ENCODE data around the gene PARD3B.

The PARD3B gene

DNA sequence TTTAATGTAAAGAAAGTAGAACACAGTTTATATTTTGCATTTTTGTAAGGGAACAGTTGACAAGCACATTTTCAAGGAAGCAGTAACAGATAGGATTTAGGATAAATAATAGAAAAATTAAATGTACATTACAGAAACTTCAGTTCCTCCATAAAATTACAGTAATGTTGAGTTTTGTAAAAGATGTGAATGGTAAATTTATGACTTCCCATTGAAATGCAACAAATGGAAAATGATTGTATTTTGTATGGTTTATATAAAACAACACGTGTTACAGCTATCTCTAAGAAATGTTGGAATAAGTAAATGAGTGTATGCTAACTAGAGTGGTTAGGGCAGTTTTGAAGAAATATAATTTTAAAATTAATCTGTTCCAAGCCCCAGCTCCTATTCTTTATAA lies 227.3 kb downstream of the PARD3B start:
- DNase-seq, result no peak

DNA sequence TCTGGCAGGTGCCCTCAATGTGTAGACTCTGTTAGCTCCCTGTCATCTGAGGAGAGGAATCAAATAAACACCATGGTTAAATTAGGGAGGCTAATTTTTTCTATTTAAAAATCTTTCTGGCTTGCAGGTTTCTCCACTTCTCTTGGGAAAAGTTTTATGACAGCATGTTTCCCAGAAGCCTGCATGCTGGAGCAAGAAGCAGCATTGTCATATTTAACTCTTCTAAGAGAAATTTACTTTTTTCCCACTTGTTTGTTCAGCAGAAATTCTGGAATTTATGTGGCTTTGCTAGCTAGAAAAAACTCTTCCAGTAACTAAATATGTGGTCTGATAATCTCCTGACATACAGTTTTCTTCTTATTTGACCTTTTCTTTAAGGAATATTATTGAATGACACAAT lies 230.5 kb downstream of the PARD3B start:
- DNase-seq, result no peak

DNA sequence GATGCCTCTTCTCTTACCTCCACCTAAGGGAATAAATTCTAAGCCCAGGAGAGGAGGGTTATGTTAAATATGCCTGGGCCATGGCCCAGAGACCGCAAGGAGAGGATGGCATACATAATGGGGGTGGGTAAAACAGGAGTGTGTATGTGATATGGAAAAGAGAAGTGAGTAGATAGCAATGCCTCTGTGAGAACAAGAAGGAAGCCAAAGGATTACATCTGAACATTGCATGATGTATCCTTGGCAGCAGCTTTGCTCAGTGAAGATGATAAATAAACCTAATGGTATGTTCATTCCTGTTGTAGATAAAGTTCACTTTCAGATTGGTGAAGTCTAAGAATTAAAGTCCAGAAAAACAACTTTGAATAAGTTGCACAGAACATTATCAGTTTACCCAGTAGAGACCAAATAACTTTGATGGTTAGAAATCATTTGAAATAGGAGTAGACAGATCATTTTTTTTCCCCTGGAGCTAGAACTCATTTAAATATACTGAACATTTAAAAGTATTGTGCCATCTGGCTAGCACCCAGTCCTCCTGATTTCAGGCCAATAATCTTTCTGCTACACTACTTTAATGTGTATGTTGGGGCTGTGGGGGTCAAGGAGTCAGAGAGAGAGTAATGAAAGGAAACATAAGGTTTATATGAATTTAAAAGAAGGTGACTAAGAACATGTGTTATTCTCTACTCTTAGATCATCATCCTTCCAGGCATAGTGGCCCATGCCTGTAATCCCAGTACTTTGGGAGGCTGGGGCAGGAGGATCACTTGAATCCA lies 231.7 kb downstream of the PARD3B start:
- no peak for DNase-seq

DNA sequence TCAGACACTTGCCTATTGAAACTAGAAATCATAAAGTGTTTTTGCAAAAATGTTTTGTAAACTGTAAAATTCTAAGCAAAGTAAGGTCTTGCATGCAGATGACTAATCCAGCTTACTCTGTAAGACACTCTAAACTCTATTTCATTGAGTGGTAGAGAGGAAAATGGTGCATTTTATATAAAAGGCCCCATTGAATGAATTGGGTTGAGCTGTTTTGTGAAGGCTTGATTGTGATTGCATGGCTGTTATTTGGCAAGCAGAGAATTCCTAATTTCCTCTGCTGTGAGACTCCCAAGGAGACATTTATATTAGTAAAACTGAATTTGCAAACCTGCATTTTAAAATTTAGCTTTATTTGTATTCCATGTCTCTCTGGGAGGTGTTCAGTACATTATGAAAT lies 234.5 kb downstream of the PARD3B start:
- no peak for DNase-seq

DNA sequence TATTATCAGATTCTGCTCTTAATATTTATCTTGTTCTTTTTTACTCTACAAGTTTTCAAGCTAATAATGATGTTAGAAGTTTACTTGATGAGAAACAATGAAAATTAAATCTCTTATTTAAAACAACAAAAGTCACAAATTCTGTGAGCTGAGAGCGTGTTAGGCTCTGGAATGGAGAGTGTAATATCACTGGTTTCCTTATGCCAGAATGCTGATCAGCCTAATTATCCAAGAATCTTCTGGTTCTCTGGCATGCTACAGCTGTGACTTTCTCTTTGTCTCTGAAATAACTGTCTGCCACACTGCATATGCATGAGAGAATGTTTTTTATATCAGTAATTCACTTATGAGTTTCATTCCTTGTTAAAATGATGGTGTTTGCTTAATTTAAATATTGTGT lies 236.7 kb downstream of the PARD3B start:
- DNase-seq, result no peak

DNA sequence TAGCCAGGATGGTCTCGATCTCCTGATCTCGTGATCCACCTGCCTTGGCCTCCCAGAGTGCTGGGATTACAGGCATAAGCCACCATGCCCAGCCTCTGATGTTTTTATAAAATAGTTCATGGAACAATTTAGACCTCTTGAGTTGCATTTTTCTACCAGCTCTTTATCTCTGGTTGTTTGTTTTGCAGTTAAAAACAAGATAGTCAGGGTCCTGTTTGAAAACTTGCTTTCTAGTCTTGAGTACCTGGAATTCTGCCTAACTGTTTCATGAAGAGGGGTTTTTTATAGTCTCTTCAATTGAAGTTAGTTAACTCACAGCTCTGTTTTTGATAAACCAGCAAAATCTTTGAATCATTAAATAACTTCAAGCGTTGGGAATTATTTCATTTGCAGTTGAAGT lies 244.8 kb downstream of the PARD3B start:
- no peak for DNase-seq

DNA sequence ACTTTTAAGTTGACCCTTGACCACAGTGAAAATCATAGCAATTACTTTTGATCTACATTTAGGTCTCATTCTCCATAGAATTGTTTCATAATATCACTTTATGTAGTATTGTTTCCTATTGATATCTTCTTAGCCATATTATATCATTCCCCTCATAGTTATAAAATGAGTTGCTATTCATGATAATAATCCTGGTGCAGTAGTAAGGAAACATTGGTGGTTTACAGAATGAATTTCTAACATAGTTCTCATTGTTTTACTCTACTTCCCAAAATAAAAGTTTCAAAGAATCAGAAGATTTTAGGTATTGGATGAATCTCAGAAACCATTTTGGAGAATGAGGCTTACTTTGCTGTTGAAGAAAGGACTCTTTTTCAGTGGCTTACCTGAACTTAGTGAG lies 246.0 kb downstream of the PARD3B start:
- DNase-seq, result no peak

DNA sequence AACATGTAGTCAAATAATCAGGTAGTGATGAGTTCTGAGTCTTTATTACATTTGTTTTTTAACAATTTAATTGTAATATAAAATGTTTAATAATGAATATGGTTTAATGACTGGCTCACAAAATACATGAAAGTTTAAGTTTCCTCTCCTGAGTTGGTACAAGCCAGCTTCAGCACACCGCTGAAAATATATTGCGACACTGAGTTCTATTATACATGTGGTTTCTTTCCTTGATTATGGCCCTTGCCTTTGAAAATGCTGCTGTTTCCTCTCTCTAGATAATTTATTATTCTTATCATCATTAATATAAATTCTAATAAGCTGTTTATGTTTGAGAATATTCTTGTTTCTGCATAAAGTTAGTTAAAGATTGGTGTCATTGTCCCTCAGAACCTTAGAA lies 249.3 kb downstream of the PARD3B start:
- DNase-seq, result no peak

DNA sequence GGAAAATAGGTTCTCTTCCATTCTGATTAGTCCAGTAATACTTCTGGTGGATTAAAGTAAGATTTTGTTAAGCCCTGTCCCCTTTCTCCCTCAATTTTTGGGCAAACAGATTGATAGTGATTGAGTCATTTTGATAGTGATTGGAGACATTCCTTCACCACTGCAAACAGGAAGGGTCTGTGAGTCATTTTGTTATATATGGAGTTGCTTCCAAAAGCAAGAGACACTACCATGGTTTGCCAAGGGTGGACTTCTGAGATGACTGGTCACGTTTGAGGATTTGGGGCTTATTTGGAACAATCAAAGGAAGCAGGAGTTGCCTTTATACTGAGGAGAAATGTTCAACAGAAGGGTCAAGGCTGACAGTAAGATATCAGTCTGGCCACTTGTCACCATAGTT lies 249.9 kb downstream of the PARD3B start:
- DNase-seq, result no peak

DNA sequence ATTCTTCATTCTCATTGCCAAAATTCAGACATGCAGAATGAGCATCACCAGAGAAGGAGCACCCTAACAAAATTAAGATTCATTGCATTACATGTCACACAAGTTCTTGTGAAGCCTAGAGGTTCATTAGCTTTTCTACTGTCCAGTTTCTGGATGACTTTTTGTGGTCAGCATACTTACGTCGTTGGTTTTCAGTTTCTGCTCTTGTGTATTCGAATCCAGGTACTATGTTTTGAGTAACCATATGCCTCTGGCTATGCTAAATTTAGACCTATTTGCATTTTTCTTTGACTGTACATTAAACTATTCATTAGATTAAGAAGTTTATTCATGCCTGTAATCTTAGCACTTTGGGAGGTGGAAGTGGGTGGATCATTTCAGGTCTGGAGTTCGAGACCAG lies 251.3 kb downstream of the PARD3B start:
- no peak for DNase-seq

DNA sequence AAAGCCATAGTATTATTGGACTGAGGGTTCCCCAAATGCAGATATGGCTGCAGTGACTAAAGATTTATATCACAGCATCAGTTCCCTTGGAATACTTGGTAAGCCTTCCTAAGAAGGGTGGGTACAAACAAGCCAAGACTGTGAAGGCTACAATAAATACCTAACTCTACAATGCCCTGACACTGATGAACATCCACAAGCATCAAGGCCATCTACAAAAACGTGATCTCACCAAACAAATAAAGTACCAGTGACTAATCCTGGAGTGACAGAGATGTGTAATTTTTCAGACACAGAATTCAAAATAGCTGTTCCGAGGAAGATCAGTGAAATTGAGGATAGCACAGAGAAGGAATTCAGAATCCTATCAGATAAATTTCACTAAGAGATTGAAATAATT lies 254.5 kb downstream of the PARD3B start:
- DNase-seq, result no peak

DNA sequence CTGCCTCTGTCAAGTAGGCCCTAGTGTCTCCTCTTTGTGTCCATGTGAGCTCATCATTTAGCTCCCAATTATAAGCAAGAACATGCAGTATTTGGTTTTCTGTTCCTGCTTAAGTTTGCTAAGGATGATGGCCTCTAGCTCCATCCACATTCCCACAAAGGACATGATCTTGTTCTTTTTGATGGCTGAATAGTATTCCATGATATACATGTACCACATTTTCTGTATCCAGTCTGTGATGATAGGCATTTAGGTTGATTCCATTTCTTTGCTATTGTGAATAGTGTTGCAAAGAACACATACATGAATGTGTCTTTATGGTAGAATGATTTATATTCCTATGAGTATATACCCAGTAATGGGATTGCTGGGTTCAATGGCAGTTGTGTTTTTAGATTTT lies 263.2 kb downstream of the PARD3B start:
- DNase-seq, result no peak

DNA sequence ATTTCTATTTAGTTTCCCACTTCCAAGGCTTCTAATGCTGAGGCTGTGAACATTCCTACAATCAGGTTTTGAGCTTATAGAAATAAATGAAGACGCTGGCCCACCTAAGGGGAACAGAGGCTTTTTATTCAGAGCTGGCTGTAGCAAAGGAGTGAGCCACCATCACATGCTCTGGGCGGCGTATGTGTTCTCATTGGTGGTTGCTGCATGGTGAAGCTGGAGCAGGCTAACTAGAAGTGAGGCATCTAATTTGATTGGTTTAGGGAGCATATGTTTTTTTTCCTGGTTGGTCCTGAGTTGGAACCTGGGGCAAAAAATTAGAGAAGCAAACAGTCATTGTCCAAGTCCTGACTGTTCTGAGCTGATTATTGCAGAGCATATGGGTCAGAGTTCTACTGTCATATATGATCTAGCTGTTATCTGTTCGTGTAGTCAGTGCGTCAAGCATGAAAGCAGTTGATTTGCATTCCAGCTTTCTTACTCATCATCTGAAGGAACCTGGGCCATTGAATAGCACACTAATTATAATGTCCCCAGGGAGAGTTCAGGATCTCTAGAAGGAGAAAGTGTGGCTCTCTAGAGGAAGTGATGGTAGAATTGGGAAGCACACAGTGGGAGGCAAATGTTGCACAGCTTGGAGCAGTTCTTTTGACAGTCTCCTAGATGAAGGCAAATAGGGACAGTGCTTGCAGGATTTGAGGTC lies 279.6 kb downstream of the PARD3B start:
- DNase-seq, result no peak

DNA sequence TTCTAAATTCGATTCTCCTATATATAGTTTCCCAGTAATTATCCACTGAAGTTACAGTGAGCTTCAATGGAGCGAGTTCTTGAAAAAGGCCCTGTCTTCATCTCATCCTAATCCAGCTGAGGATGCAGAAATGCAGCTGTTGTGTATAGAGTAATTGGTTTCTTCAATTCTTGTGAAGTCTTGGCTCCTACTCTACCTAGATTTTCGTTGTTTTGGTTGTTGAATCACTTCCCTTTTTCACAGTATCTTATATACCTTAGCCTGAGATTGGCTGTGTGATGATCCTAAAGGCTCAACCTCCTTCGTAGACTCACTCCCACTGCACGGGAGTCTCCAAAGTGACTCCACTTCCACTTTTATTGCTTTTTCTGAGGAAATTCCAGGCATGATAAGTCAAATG lies 280.4 kb downstream of the PARD3B start:
- DNase-seq, result no peak

DNA sequence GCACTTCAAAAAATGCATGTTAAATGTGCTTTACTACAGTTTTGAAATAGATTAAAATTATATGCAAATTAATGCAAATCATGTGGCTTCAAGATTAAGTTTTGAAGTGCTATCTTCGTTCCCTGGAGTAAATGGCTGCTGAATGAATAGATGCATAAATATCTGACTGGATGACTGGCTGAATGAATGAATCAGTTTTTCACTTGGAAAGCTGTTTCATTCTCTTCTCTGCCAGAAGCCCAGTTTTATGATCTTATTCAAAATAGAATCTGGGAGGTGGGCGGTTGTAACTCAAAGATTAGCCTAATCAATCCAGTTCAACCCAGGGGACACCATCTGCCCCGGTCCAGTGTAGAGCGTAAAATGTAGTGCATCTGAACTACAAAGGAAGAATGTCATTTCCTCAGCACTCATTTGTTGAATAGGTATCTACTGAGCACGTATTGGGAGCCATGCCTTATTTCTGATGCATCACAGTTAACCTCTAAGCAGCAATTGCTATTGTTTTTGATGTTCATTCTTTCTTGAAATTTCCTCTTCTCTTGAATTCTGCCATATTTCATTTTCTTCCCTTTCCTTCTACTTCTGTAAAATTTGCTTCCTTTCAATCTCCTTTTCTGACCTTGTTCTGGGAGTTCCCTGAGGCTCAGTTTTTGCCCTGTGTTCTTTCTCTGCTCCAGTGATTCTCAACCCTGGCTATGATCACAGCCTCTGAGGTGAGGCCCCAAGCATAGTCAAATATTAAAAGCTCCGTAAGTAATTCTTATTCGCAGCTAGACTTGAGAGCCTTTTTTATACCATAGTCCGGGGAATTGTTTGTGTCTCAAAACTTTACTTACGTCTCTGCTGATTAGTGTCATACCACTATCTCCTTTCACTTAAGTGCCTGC lies 282.7 kb downstream of the PARD3B start:
- DNase-seq, result no peak

DNA sequence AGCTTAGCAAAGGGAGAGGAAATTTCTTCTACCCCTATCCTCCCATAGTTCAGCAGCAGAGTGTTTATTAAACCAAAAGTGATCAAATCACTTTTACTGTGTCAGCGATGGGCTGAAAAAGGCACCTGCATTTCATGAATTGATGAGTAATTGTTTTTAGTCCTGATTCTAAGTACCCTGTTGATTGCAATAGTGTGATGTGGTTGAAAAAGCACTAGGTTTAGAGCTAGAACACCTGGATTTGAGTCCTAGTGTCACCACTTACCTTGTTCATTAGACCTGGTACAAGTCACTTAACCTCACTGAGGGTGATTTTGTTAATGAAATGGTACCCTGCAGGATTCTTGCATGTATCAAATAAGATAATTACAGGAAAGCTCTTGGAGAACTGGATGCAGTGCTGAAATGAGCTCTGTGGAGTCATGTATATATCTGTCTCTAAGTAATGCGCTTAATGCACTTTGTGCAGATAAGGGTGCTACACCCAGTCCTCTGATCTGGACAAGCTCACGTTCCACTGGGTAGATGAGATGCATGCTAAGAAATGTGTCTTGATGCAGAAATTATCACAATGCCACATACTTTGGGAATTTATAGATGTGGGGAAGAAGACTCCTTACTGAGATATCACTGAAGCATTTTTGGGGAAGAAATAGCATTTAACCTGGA lies 289.6 kb downstream of the PARD3B start:
- DNase-seq, result no peak

DNA sequence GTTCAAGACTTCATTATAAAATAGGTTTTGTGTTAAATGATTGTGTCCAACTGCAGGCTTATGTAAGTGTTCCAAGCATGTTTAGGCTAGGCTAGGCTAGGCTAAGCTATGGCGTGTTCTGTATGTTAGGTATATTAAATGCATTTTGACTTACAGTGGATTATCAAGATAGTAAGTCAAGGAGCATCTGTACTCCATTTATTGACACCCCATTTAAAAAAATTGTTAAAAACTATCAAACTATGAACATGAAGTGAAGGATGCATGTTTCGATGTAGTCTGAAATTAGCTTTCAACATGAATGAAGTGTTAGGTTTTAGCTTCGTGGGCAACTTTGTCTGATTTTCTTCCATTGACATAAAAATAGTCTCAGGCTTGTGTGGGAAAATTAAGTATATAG lies 290.5 kb downstream of the PARD3B start:
- DNase-seq, result no peak

DNA sequence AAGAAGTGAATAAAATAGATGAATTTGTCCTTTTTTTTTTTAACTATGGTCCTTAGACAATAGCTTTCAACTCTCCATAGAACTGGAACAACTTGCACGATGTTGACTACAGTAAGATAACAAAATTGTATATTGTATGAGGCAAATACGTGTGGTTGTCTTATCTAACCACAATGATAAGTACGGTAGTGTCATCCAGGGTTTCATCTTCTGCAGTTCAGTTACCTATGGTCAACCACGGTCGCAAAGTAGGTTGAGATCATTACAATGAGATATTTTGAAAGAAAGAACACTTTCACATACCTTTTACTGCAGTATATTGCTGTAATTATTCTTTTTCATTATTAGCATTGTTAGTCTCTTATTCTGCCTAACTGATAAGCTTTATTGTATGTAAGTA lies 295.2 kb downstream of the PARD3B start:
- DNase-seq, result no peak

DNA sequence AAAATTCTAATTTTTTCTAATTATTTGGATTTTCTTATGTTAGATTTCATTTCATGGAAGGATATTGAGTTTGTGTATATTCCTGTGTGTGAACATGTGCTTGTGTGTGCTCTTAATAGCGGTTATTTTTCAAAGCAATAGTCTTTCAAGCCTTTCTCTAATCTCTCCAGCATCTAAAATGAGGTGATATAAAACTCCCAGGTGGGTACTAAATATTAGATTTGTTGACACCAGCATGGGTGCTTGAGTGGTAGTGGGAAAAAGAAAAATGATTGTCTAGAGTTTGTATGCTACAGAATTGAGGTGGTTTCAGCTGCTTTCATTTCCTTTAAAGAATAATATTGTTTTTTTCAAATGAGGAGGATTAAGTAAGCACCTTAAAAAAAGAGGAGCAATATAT lies 296.8 kb downstream of the PARD3B start:
- DNase-seq, result no peak

DNA sequence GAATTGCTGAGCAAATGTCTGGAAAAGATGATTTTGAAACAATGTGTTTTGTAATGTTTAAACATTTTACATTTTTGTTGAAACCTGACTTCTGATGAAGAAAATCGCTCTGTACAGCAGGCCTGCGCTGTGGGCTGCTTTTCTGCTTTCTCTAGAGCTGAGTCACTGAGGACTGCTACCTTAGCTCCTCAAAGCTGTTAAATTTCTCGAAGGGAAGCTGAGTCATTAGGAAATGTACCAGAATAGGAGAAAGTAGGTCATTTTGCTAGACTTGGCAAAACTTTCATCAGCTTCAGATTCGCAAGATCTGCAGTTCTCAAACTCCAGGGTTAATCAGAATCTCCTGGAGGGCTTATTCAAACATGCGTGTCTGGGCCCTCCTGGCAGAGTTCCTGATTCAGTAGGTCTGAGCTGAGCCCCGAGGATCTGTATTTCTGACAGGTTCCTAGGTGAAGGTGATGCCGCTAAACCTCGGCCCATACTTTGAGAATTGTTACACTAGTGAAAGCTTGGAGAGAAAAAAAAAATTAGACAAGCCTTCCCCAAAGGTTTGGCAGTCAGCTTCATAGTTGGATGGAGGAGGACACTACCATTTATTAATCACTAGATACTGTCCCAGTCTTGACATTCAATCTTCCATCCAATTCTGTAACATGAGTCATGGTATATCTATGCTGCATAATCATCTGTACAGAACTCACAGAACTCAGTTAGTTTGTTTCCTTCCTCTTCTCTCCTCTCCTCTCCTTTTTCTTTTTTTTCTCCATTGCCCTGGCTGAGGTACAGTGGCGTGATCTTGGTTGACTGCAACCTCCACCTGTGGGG lies 297.6 kb downstream of the PARD3B start:
- DNase-seq, result no peak

DNA sequence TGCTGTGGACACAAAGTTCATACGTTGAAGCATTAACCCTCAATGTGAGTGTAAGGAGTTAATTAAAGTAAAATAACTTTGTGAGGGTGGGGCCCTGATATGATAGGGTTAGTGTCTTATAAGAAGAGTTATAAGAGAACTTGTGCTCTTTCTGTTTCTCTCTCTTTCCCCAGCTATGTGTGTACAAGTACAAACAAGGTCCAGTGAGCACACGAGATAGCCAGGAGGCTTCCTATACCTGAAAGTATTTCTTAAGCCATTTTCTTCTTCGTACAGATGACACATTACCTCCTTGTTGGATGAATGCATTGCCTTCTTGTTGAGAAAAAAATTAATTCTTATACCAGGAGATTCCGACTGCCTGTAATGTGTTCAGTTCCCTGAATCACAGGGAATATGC lies 301.2 kb downstream of the PARD3B start:
- no peak for DNase-seq

DNA sequence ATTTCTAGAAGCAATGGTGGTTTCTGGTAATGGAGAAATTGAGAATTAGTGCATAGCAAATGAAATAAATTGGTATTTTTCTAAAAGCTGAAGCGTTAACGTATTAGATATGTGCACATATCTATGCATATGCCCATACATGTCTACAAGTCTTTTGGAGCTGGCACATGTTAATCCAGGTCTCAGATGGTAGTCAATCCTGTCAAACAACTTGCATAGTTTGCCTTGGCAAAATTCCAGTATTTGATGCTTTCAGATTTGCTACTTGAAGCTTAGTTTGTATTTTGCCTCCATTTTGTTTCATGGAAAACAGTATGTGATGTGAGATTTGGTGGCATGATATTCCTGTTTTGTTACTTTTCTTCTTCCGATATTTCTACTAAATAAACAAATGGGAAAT lies 304.6 kb downstream of the PARD3B start:
- DNase-seq, result peak; percentile 90
